IMR-90 (cell line): ENCODE results near the gene MYO5A. TPM values are rescaled to one million over a fixed set of nuclear protein-coding genes. Genes with fewer than 3 reads are reported as not detected.

Experiments
- ATAC-seq: fragments of 200-7000 bp; cut with Tn5 transposase; 2 replicates; pipeline ENCODE4 v1.9.1; 2020; ENCODE audit warnings: low read depth, mild to moderate bottlenecking, moderate library complexity
- BruUV-seq: library from RNA; stranded (reverse); fragments of 400-500 nt; replicated peaks from 2 replicates; lab custom pipeline; 2021; lab: Mats Ljungman, UMichigan
- CTCF ChIA-PET: fragments of 300-600 bp; formaldehyde crosslinking; extraction: SDS; loops from one replicate; lab custom pipeline; 2021; ENCODE audit warnings: antibody characterized with exemption; lab: Yijun Ruan, JAX
- POLR2A ChIA-PET: fragments of 300-600 bp; sonication (Branson Sonifier 250); formaldehyde crosslinking; loops from one replicate; lab custom pipeline; 2022; ENCODE audit warnings: antibody characterized with exemption; ENCODE audit not compliant: unreplicated experiment; lab: Charles Lee
- DNase-seq: peaks from one replicate; pipeline ENCODE4 v3.0.0; 2013
- H2AFZ ChIP-seq: replicated peaks from 2 replicates; pipeline ENCODE3; 2013; ENCODE audit warnings: low read length, mild to moderate bottlenecking; ENCODE audit not compliant: poor library complexity
- H2AK5ac ChIP-seq: 2 replicates; pipeline ENCODE4 v1.6.1; 2013; ENCODE audit warnings: low read depth, low read length, inconsistent platforms
- H2AK9ac ChIP-seq: replicated peaks from 2 replicates; pipeline ENCODE3; 2013; ENCODE audit warnings: mild to moderate bottlenecking, low read depth, low read length, moderate library complexity; ENCODE audit not compliant: poor library complexity
- H2BK120ac ChIP-seq: 2 replicates; pipeline ENCODE4 v1.6.1; 2013; ENCODE audit warnings: low read depth, low read length, inconsistent platforms
- H2BK15ac ChIP-seq: 3 replicates; pipeline ENCODE4 v1.6.1; 2013; ENCODE audit warnings: low read depth, low read length, inconsistent platforms
- H2BK20ac ChIP-seq: 2 replicates; pipeline ENCODE4 v1.6.1; 2013; ENCODE audit warnings: low read depth, mild to moderate bottlenecking, inconsistent platforms, low read length, moderate library complexity
- H2BK5ac ChIP-seq: 2 replicates; pipeline ENCODE4 v1.6.1; 2013; ENCODE audit warnings: mild to moderate bottlenecking, low read depth, low read length, inconsistent platforms; ENCODE audit not compliant: poor library complexity, severe bottlenecking
- H3K14ac ChIP-seq: replicated peaks from 2 replicates; pipeline ENCODE4 v1.6.1; 2013; ENCODE audit warnings: low read depth, low read length, inconsistent platforms
- H3K18ac ChIP-seq: 2 replicates; pipeline ENCODE4 v1.6.1; 2013; ENCODE audit warnings: low read depth, low read length, control low read depth
- H3K23ac ChIP-seq: 2 replicates; pipeline ENCODE4 v1.6.1; 2013; ENCODE audit warnings: low read depth, low read length, inconsistent platforms
- H3K27ac ChIP-seq: 2 replicates; pipeline ENCODE4 v1.5.1; 2013; ENCODE audit warnings: mild to moderate bottlenecking, control low read depth, low read length; ENCODE audit not compliant: insufficient read depth
- H3K27me3 ChIP-seq: 2 replicates; pipeline ENCODE4 v1.6.1; 2013; ENCODE audit warnings: low read length; ENCODE audit not compliant: control insufficient read depth, insufficient read depth
- H3K36me3 ChIP-seq: 2 replicates; pipeline ENCODE4 v1.6.1; 2013; ENCODE audit warnings: low read length, mixed read lengths; ENCODE audit not compliant: control insufficient read depth, insufficient read depth
- H3K4ac ChIP-seq: 2 replicates; pipeline ENCODE4 v1.6.1; 2013; ENCODE audit warnings: low read depth, low read length, inconsistent platforms
- H3K4me1 ChIP-seq: 2 replicates; pipeline ENCODE4 v1.6.1; 2013; ENCODE audit warnings: low read length, mixed read lengths; ENCODE audit not compliant: control insufficient read depth, insufficient read depth
- H3K4me2 ChIP-seq: 2 replicates; pipeline ENCODE4 v1.6.1; 2013; ENCODE audit warnings: low read depth, mild to moderate bottlenecking, control low read depth, low read length, moderate library complexity
- H3K4me3 ChIP-seq: 2 replicates; pipeline ENCODE4 v1.5.1; 2013; ENCODE audit warnings: low read depth, mild to moderate bottlenecking, control low read depth, low read length, moderate library complexity; ENCODE audit not compliant: insufficient read depth
- H3K56ac ChIP-seq: 2 replicates; pipeline ENCODE4 v1.6.1; 2013; ENCODE audit warnings: low read length, inconsistent platforms; ENCODE audit not compliant: insufficient read depth; ENCODE audit errors: extremely low read depth
- H3K79me1 ChIP-seq, 2 experiments: 2 replicates each; pipeline ENCODE4 v1.6.1; 2013; ENCODE audit warnings: low read length in 2 of 2, inconsistent platforms in 1 of 2, low read depth in 1 of 2
- H3K9ac ChIP-seq: 2 replicates; pipeline ENCODE4 v1.6.1; 2013; ENCODE audit warnings: low read depth, low read length, control low read depth
- H3K9me1 ChIP-seq: 2 replicates; pipeline ENCODE4 v1.6.1; 2013; ENCODE audit warnings: low read length, inconsistent platforms; ENCODE audit not compliant: insufficient read depth
- H3K9me3 ChIP-seq: 2 replicates; pipeline ENCODE4 v1.6.1; 2013; ENCODE audit warnings: low read length; ENCODE audit not compliant: control insufficient read depth, insufficient read depth
- H4K20me1 ChIP-seq: 2 replicates; pipeline ENCODE4 v1.6.1; 2013; ENCODE audit warnings: low read length, inconsistent platforms; ENCODE audit not compliant: insufficient read depth
- H4K5ac ChIP-seq: 2 replicates; pipeline ENCODE4 v1.6.1; 2013; ENCODE audit warnings: mild to moderate bottlenecking, low read depth, low read length, control low read depth
- H4K8ac ChIP-seq, 2 experiments: 2 replicates each; pipeline ENCODE4 v1.6.1; 2013; ENCODE audit warnings: low read depth in 2 of 2, low read length in 2 of 2, control low read depth in 1 of 2, inconsistent platforms in 1 of 2
- H4K91ac ChIP-seq: 2 replicates; pipeline ENCODE4 v1.6.1; 2013; ENCODE audit warnings: low read depth, low read length, inconsistent platforms; ENCODE audit not compliant: insufficient read depth
- BHLHE40 ChIP-seq: fragments of 150-350 bp; IDR thresholded peaks from 2 replicates; pipeline ENCODE4 v1.6.1; 2016; ENCODE audit warnings: mild to moderate bottlenecking, low read depth, low read length
- CHD1 ChIP-seq: IDR thresholded peaks from 2 replicates; pipeline ENCODE4 v1.6.1; 2012; ENCODE audit warnings: low read depth, low read length, improper control_type of control experiment
- CTCF ChIP-seq: conservative IDR thresholded peaks from 2 replicates; pipeline ENCODE4 v1.5.1; 2012; ENCODE audit warnings: mild to moderate bottlenecking, low read depth, low read length, improper control_type of control experiment
- ELK1 ChIP-seq: fragments of 150-350 bp; IDR thresholded peaks from 2 replicates; pipeline ENCODE4 v1.6.1; 2016; ENCODE audit warnings: low read depth, mild to moderate bottlenecking, low read length, moderate library complexity, borderline replicate concordance
- FOS ChIP-seq: fragments of 150-350 bp; IDR thresholded peaks from 2 replicates; pipeline ENCODE4 v1.6.1; 2016; ENCODE audit warnings: low read depth, low read length
- MAFK ChIP-seq: IDR thresholded peaks from 2 replicates; pipeline ENCODE4 v1.6.1; 2012; ENCODE audit warnings: low read depth, low read length, improper control_type of control experiment
- MAZ ChIP-seq: IDR thresholded peaks from 2 replicates; pipeline ENCODE4 v1.6.1; 2012; ENCODE audit warnings: low read depth, mild to moderate bottlenecking, low read length, improper control_type of control experiment, moderate library complexity, borderline replicate concordance
- POLR2A ChIP-seq: IDR thresholded peaks from 2 replicates; pipeline ENCODE4 v1.6.1; 2012; ENCODE audit warnings: mild to moderate bottlenecking, low read depth, low read length
- RAD21 ChIP-seq: IDR thresholded peaks from 2 replicates; pipeline ENCODE4 v1.6.1; 2012; ENCODE audit warnings: low read length, improper control_type of control experiment
- RCOR1 ChIP-seq: IDR thresholded peaks from 2 replicates; pipeline ENCODE4 v1.6.1; 2012; ENCODE audit warnings: mild to moderate bottlenecking, low read length, improper control_type of control experiment; ENCODE audit not compliant: insufficient replicate concordance
- RFX5 ChIP-seq: IDR thresholded peaks from 2 replicates; pipeline ENCODE4 v1.8.0; 2012; ENCODE audit warnings: low read depth, mild to moderate bottlenecking, low read length, moderate library complexity
- SMC3 ChIP-seq: fragments of 150-350 bp; IDR thresholded peaks from 2 replicates; pipeline ENCODE4 v1.6.1; 2016; ENCODE audit warnings: low read depth, mild to moderate bottlenecking, antibody characterized with exemption, low read length, moderate library complexity
- WGBS, 2 experiments: methylation state at CpG; one replicate each; pipeline versions ENCODE4 v1.1.5 to v1.1.7; 2013; ENCODE audit warnings: missing lambda C conversion rate in 2 of 2; ENCODE audit not compliant: insufficient read length in 1 of 2; ENCODE audit errors: extremely low coverage in 2 of 2; 5-methylcytosine and 5-hydroxymethylcytosine counted together
- dilution Hi-C: fragments of 300-500 bp; cut with HindIII; formaldehyde crosslinking; loops from one replicate; pipeline ENCODE4 v1.14.3; 2018; ENCODE audit warnings: low sequenced_read_pairs; ENCODE audit not compliant: unreplicated experiment
- in situ Hi-C: fragments of 300-500 bp; cut with MboI; formaldehyde crosslinking; loops from 3 replicates; pipeline ENCODE4 v1.14.3; 2019; ENCODE audit warnings: low sequenced_read_pairs, inconsistent platforms, mixed read lengths
- intact Hi-C: fragments of 100-400 bp; cut with micrococcal nuclease; formaldehyde crosslinking; loops from 2 replicates; pipeline ENCODE4 v1.10.0; 2022
- polyA plus RNA-seq, 3 experiments: library from polyadenylated mRNA; depleted of rRNA; stranded (reverse); fragments of >200 nt; gene quantifications; 2 replicates each; pipeline ENCODE4 v1.2.3, GENCODE V29; 2012; ENCODE audit warnings: low replicate concordance in 1 of 3
- total RNA-seq: library from RNA; depleted of rRNA; stranded (reverse); fragments of >200 nt; gene quantifications from 2 replicates; pipeline ENCODE4 v1.2.3, GENCODE V29; 2012

The MYO5A gene
- total and polyA plus RNA-seq, 2 of the 4 experiments (the other 2 are of a cell fraction) = 19.4 to 69.2 TPM

- intact Hi-C loops = no loop called here
- H3K27me3 ChIP-seq = no peaks in the 10 kb centered on the region
- H3K9me3 ChIP-seq = no peaks in the 10 kb centered on the region
Observed at GRCh38 chr15:52415628-52416027, 113.1 kb downstream of the MYO5A start.

More at GRCh38 chr15:52415628-52416027, 113.1 kb downstream of the MYO5A start:
- no TSS peak for BruUV-seq
- Histone ChIP-seq H2BK20ac (no peak overlapping the region), H2BK15ac (no peak overlapping the region), H3K79me1 (no peaks in the 10 kb centered on the region; a peak in 1 of 4 replicates), H3K4me1 (no peaks in the 10 kb centered on the region), H4K5ac (no peak overlapping the region), H3K14ac (no peak overlapping the region), H2AK9ac (no peak overlapping the region), H3K56ac (no peak overlapping the region), H4K8ac (no peak overlapping the region), H3K23ac (no peak overlapping the region), H4K91ac (no peak overlapping the region), H3K4ac (no peak overlapping the region), H2AK5ac (no peak overlapping the region), H2BK120ac (no peak overlapping the region), H2BK5ac (no peak overlapping the region), H3K9me1 (0 out of 2 replicates have a peak, but pooled peaks cover 2% of the 10 kb centered on the region), H3K27ac (no peak overlapping the region), H4K20me1 (no peaks in the 10 kb centered on the region; the same call in 1 of the 2 replicates), H3K36me3 (peaks cover 1% of the 10 kb centered on the region; the same call in 1 of the 2 replicates), H3K9ac (no peak overlapping the region), H2AFZ (no peak overlapping the region), H3K4me2 (no peak overlapping the region), H3K4me3 (no peak overlapping the region), H3K18ac (no peak overlapping the region)
- dilution Hi-C loops (no loop called here), in situ Hi-C loops (no loop called here)
- ATAC-seq (no peak), DNase-seq (no peak)
- TF ChIP-seq CTCF = no peak
- TF ChIP-seq BHLHE40 = no peak
- TF ChIP-seq RAD21 = no peak
- TF ChIP-seq MAZ = no peak
- TF ChIP-seq CHD1 = no peak
- TF ChIP-seq RFX5 = no peak
- TF ChIP-seq MAFK = no peak
- no peak for TF ChIP-seq POLR2A
- no peak for TF ChIP-seq ELK1
- TF ChIP-seq SMC3 = no peak
- no peak for TF ChIP-seq RCOR1
- TF ChIP-seq FOS = no peak
- ChIA-PET POLR2A (no interaction called here), CTCF (interaction anchor here (0.6 to 1.0 kb wide), 2 partner anchors 10 to 143 kb away, joined by 3 read pairs; no protein-coding TSS in a partner anchor)
- WGBS, 2 experiments = no CpG with 5 or more reads among the region's 2 CpGs
